OCI-LY3 (cell line): ENCODE measurements around the gene GNAI2.

Experiments
- H2AFZ ChIP-seq: fragments of 200-600, 300-600 bp; shearing (Covaris generic); 2 replicates; pipeline ENCODE4 v1.6.0; 2014; ENCODE audit warnings: antibody characterized with exemption, low read depth, low read length
- H3K27ac ChIP-seq: fragments of 200-600, 300-600 bp; sonication (generic); 2 replicates; pipeline ENCODE4 v1.5.1; 2014; ENCODE audit warnings: mild to moderate bottlenecking, low read length, moderate library complexity, mixed read lengths
- H3K27me3 ChIP-seq: fragments of 200-600, 300-600 bp; sonication (generic); 2 replicates; pipeline ENCODE4 v1.6.1; 2014; ENCODE audit warnings: low read depth, low read length, mixed read lengths
- H3K36me3 ChIP-seq: fragments of 200-600, 300-600 bp; sonication (generic); replicated peaks from 2 replicates; pipeline ENCODE3; 2014; ENCODE audit warnings: low read depth, low read length, mixed read lengths
- H3K4me1 ChIP-seq: fragments of 300-600, 200-600 bp; sonication (generic); 2 replicates; pipeline ENCODE4 v1.6.1; 2014; ENCODE audit warnings: low read length, mixed read lengths
- H3K4me2 ChIP-seq: fragments of 200-600, 300-600 bp; sonication (generic); 2 replicates; pipeline ENCODE4 v1.6.1; 2014; ENCODE audit warnings: low read length, mixed read lengths
- H3K4me3 ChIP-seq: fragments of 300-600, 200-600 bp; sonication (generic); 2 replicates; pipeline ENCODE4 v1.5.1; 2014; ENCODE audit warnings: antibody characterized with exemption, mild to moderate bottlenecking, low read length, moderate library complexity
- H3K79me2 ChIP-seq: fragments of 300-600, 200-600 bp; shearing (Covaris generic); 2 replicates; pipeline ENCODE4 v1.6.1; 2014; ENCODE audit warnings: mild to moderate bottlenecking, low read length, mixed read lengths
- H3K9ac ChIP-seq: fragments of 300-600, 200-600 bp; shearing (Covaris generic); 2 replicates; pipeline ENCODE4 v1.6.0; 2014; ENCODE audit warnings: mild to moderate bottlenecking, low read length, moderate library complexity
- H3K9me3 ChIP-seq: fragments of 200-600, 300-600 bp; shearing (Covaris generic); 2 replicates; pipeline ENCODE4 v1.6.1; 2014; ENCODE audit warnings: low read length, mixed read lengths; ENCODE audit not compliant: insufficient read depth
- H4K20me1 ChIP-seq: fragments of 200-600, 300-600 bp; sonication (generic); 2 replicates; pipeline ENCODE4 v1.6.1; 2016; ENCODE audit warnings: low read length, mixed read lengths; ENCODE audit not compliant: insufficient read depth
- CTCF ChIP-seq: fragments of 200-600, 300-600 bp; sonication (generic); IDR thresholded peaks from 2 replicates; pipeline ENCODE4 v1.5.1; 2014; ENCODE audit warnings: antibody characterized with exemption, low read length, low read depth
- EZH2phosphoT487 ChIP-seq: fragments of 200-600 bp; shearing (Covaris generic); IDR thresholded peaks from 2 replicates; pipeline ENCODE4 v1.6.1; 2018; ENCODE audit warnings: antibody characterized with exemption, mixed run types, low read depth

GNAI2 gene

GRCh38 chr3:50212971-50213370 lies 23.0 kb upstream of the GNAI2 start:
- H3K36me3 ChIP-seq: no peaks in the 10 kb centered on the region
- peaks cover 5% of the 10 kb centered on the region; the same call in 1 of the 2 replicates for H3K27me3 ChIP-seq
- no peaks in the 10 kb centered on the region for H3K4me1 ChIP-seq
- TF ChIP-seq CTCF (no peak), EZH2phosphoT487 (no peak)
- H4K20me1 ChIP-seq: no peaks in the 10 kb centered on the region
- H3K79me2 ChIP-seq: no peaks in the 10 kb centered on the region
- no peak overlapping the region for H2AFZ ChIP-seq
- H3K9me3 ChIP-seq: no peaks in the 10 kb centered on the region
- no peak overlapping the region for H3K4me2 ChIP-seq
- no peak overlapping the region for H3K27ac ChIP-seq
- H3K4me3 ChIP-seq: no peak overlapping the region
- H3K9ac ChIP-seq: no peak overlapping the region

GRCh38 chr3:50213373-50213772 lies 22.6 kb upstream of the GNAI2 start:
- TF ChIP-seq EZH2phosphoT487: no peak
- TF ChIP-seq CTCF: no peak
- Histone ChIP-seq H3K27ac (no peak overlapping the region), H2AFZ (no peak overlapping the region), H3K4me1 (no peaks in the 10 kb centered on the region), H3K4me3 (no peak overlapping the region), H3K79me2 (no peaks in the 10 kb centered on the region), H3K4me2 (no peak overlapping the region), H3K36me3 (no peaks in the 10 kb centered on the region), H3K9me3 (no peaks in the 10 kb centered on the region), H3K27me3 (peaks cover 5% of the 10 kb centered on the region; the same call in 1 of the 2 replicates), H4K20me1 (no peaks in the 10 kb centered on the region), H3K9ac (no peak overlapping the region)

- H3K4me1 ChIP-seq: no peaks in the 10 kb centered on the region
- TF ChIP-seq EZH2phosphoT487 (no peak), CTCF (no peak)
- H3K27ac ChIP-seq: no peak overlapping the region
- no peaks in the 10 kb centered on the region for H3K79me2 ChIP-seq
- H3K4me2 ChIP-seq: no peak overlapping the region
- H2AFZ ChIP-seq: no peak overlapping the region
- peaks cover 5% of the 10 kb centered on the region for H3K27me3 ChIP-seq
- no peak overlapping the region for H3K4me3 ChIP-seq
- no peaks in the 10 kb centered on the region for H3K36me3 ChIP-seq
- H3K9ac ChIP-seq: no peak overlapping the region
- no peaks in the 10 kb centered on the region for H4K20me1 ChIP-seq
- H3K9me3 ChIP-seq: no peaks in the 10 kb centered on the region
Observed at GRCh38 chr3:50214824-50215223, 21.2 kb upstream of the GNAI2 start.

GRCh38 chr3:50215529-50215928 lies 20.5 kb upstream of the GNAI2 start:
- Histone ChIP-seq H3K36me3 (no peaks in the 10 kb centered on the region), H3K4me3 (no peak overlapping the region), H2AFZ (no peak overlapping the region), H3K27ac (no peak overlapping the region), H3K4me2 (no peak overlapping the region), H3K79me2 (no peaks in the 10 kb centered on the region), H3K27me3 (peaks cover 5% of the 10 kb centered on the region), H3K4me1 (no peaks in the 10 kb centered on the region), H3K9ac (no peak overlapping the region), H4K20me1 (no peaks in the 10 kb centered on the region), H3K9me3 (no peaks in the 10 kb centered on the region)
- no peak for TF ChIP-seq CTCF
- TF ChIP-seq EZH2phosphoT487: no peak
